IMR-90 (cell line): ENCODE measurements around the gene PITPNC1. TPM values are rescaled to one million over a fixed set of nuclear protein-coding genes. Genes with fewer than 3 reads are reported as not detected.

Experiments
- ATAC-seq: fragments of 200-7000 bp; cut with Tn5 transposase; 2 replicates; pipeline ENCODE4 v1.9.1; 2020; ENCODE audit warnings: low read depth, mild to moderate bottlenecking, moderate library complexity
- BruUV-seq: library from RNA; stranded (reverse); fragments of 400-500 nt; replicated peaks from 2 replicates; lab custom pipeline; 2021; lab: Mats Ljungman, UMichigan
- CTCF ChIA-PET: fragments of 300-600 bp; formaldehyde crosslinking; extraction: SDS; loops from one replicate; lab custom pipeline; 2021; ENCODE audit warnings: antibody characterized with exemption; lab: Yijun Ruan, JAX
- POLR2A ChIA-PET: fragments of 300-600 bp; sonication (Branson Sonifier 250); formaldehyde crosslinking; loops from one replicate; lab custom pipeline; 2022; ENCODE audit warnings: antibody characterized with exemption; ENCODE audit not compliant: unreplicated experiment; lab: Charles Lee
- DNase-seq: peaks from one replicate; pipeline ENCODE4 v3.0.0; 2013
- H2AFZ ChIP-seq: replicated peaks from 2 replicates; pipeline ENCODE3; 2013; ENCODE audit warnings: low read length, mild to moderate bottlenecking; ENCODE audit not compliant: poor library complexity
- H2AK5ac ChIP-seq: 2 replicates; pipeline ENCODE4 v1.6.1; 2013; ENCODE audit warnings: low read depth, low read length, inconsistent platforms
- H2AK9ac ChIP-seq: replicated peaks from 2 replicates; pipeline ENCODE3; 2013; ENCODE audit warnings: mild to moderate bottlenecking, low read depth, low read length, moderate library complexity; ENCODE audit not compliant: poor library complexity
- H2BK120ac ChIP-seq: 2 replicates; pipeline ENCODE4 v1.6.1; 2013; ENCODE audit warnings: low read depth, low read length, inconsistent platforms
- H2BK15ac ChIP-seq: 3 replicates; pipeline ENCODE4 v1.6.1; 2013; ENCODE audit warnings: low read depth, low read length, inconsistent platforms
- H2BK20ac ChIP-seq: 2 replicates; pipeline ENCODE4 v1.6.1; 2013; ENCODE audit warnings: low read depth, mild to moderate bottlenecking, inconsistent platforms, low read length, moderate library complexity
- H2BK5ac ChIP-seq: 2 replicates; pipeline ENCODE4 v1.6.1; 2013; ENCODE audit warnings: mild to moderate bottlenecking, low read depth, low read length, inconsistent platforms; ENCODE audit not compliant: poor library complexity, severe bottlenecking
- H3K14ac ChIP-seq: replicated peaks from 2 replicates; pipeline ENCODE4 v1.6.1; 2013; ENCODE audit warnings: low read depth, low read length, inconsistent platforms
- H3K18ac ChIP-seq: 2 replicates; pipeline ENCODE4 v1.6.1; 2013; ENCODE audit warnings: low read depth, low read length, control low read depth
- H3K23ac ChIP-seq: 2 replicates; pipeline ENCODE4 v1.6.1; 2013; ENCODE audit warnings: low read depth, low read length, inconsistent platforms
- H3K27ac ChIP-seq: 2 replicates; pipeline ENCODE4 v1.5.1; 2013; ENCODE audit warnings: mild to moderate bottlenecking, control low read depth, low read length; ENCODE audit not compliant: insufficient read depth
- H3K27me3 ChIP-seq: 2 replicates; pipeline ENCODE4 v1.6.1; 2013; ENCODE audit warnings: low read length; ENCODE audit not compliant: control insufficient read depth, insufficient read depth
- H3K36me3 ChIP-seq: 2 replicates; pipeline ENCODE4 v1.6.1; 2013; ENCODE audit warnings: low read length, mixed read lengths; ENCODE audit not compliant: control insufficient read depth, insufficient read depth
- H3K4ac ChIP-seq: 2 replicates; pipeline ENCODE4 v1.6.1; 2013; ENCODE audit warnings: low read depth, low read length, inconsistent platforms
- H3K4me1 ChIP-seq: 2 replicates; pipeline ENCODE4 v1.6.1; 2013; ENCODE audit warnings: low read length, mixed read lengths; ENCODE audit not compliant: control insufficient read depth, insufficient read depth
- H3K4me2 ChIP-seq: 2 replicates; pipeline ENCODE4 v1.6.1; 2013; ENCODE audit warnings: low read depth, mild to moderate bottlenecking, control low read depth, low read length, moderate library complexity
- H3K4me3 ChIP-seq: 2 replicates; pipeline ENCODE4 v1.5.1; 2013; ENCODE audit warnings: low read depth, mild to moderate bottlenecking, control low read depth, low read length, moderate library complexity; ENCODE audit not compliant: insufficient read depth
- H3K56ac ChIP-seq: 2 replicates; pipeline ENCODE4 v1.6.1; 2013; ENCODE audit warnings: low read length, inconsistent platforms; ENCODE audit not compliant: insufficient read depth; ENCODE audit errors: extremely low read depth
- H3K79me1 ChIP-seq, 2 experiments: 2 replicates each; pipeline ENCODE4 v1.6.1; 2013; ENCODE audit warnings: low read length in 2 of 2, inconsistent platforms in 1 of 2, low read depth in 1 of 2
- H3K9ac ChIP-seq: 2 replicates; pipeline ENCODE4 v1.6.1; 2013; ENCODE audit warnings: low read depth, low read length, control low read depth
- H3K9me1 ChIP-seq: 2 replicates; pipeline ENCODE4 v1.6.1; 2013; ENCODE audit warnings: low read length, inconsistent platforms; ENCODE audit not compliant: insufficient read depth
- H3K9me3 ChIP-seq: 2 replicates; pipeline ENCODE4 v1.6.1; 2013; ENCODE audit warnings: low read length; ENCODE audit not compliant: control insufficient read depth, insufficient read depth
- H4K20me1 ChIP-seq: 2 replicates; pipeline ENCODE4 v1.6.1; 2013; ENCODE audit warnings: low read length, inconsistent platforms; ENCODE audit not compliant: insufficient read depth
- H4K5ac ChIP-seq: 2 replicates; pipeline ENCODE4 v1.6.1; 2013; ENCODE audit warnings: mild to moderate bottlenecking, low read depth, low read length, control low read depth
- H4K8ac ChIP-seq, 2 experiments: 2 replicates each; pipeline ENCODE4 v1.6.1; 2013; ENCODE audit warnings: low read depth in 2 of 2, low read length in 2 of 2, control low read depth in 1 of 2, inconsistent platforms in 1 of 2
- H4K91ac ChIP-seq: 2 replicates; pipeline ENCODE4 v1.6.1; 2013; ENCODE audit warnings: low read depth, low read length, inconsistent platforms; ENCODE audit not compliant: insufficient read depth
- CEBPB ChIP-seq: IDR thresholded peaks from 2 replicates; pipeline ENCODE4 v1.6.1; 2012; ENCODE audit warnings: low read depth, low read length, improper control_type of control experiment
- FOS ChIP-seq: fragments of 150-350 bp; IDR thresholded peaks from 2 replicates; pipeline ENCODE4 v1.6.1; 2016; ENCODE audit warnings: low read depth, low read length
- MAZ ChIP-seq: IDR thresholded peaks from 2 replicates; pipeline ENCODE4 v1.6.1; 2012; ENCODE audit warnings: low read depth, mild to moderate bottlenecking, low read length, improper control_type of control experiment, moderate library complexity, borderline replicate concordance
- POLR2A ChIP-seq: IDR thresholded peaks from 2 replicates; pipeline ENCODE4 v1.6.1; 2012; ENCODE audit warnings: mild to moderate bottlenecking, low read depth, low read length
- RAD21 ChIP-seq: IDR thresholded peaks from 2 replicates; pipeline ENCODE4 v1.6.1; 2012; ENCODE audit warnings: low read length, improper control_type of control experiment
- RFX5 ChIP-seq: IDR thresholded peaks from 2 replicates; pipeline ENCODE4 v1.8.0; 2012; ENCODE audit warnings: low read depth, mild to moderate bottlenecking, low read length, moderate library complexity
- USF2 ChIP-seq: fragments of 150-350 bp; IDR thresholded peaks from 2 replicates; pipeline ENCODE4 v1.6.1; 2017; ENCODE audit warnings: mild to moderate bottlenecking, antibody characterized with exemption, low read length, low read depth
- WGBS, 2 experiments: methylation state at CpG; one replicate each; pipeline versions ENCODE4 v1.1.5 to v1.1.7; 2013; ENCODE audit warnings: missing lambda C conversion rate in 2 of 2; ENCODE audit not compliant: insufficient read length in 1 of 2; ENCODE audit errors: extremely low coverage in 2 of 2; 5-methylcytosine and 5-hydroxymethylcytosine counted together
- dilution Hi-C: fragments of 300-500 bp; cut with HindIII; formaldehyde crosslinking; loops from one replicate; pipeline ENCODE4 v1.14.3; 2018; ENCODE audit warnings: low sequenced_read_pairs; ENCODE audit not compliant: unreplicated experiment
- in situ Hi-C: fragments of 300-500 bp; cut with MboI; formaldehyde crosslinking; loops from 3 replicates; pipeline ENCODE4 v1.14.3; 2019; ENCODE audit warnings: low sequenced_read_pairs, inconsistent platforms, mixed read lengths
- intact Hi-C: fragments of 100-400 bp; cut with micrococcal nuclease; formaldehyde crosslinking; loops from 2 replicates; pipeline ENCODE4 v1.10.0; 2022
- polyA plus RNA-seq, 3 experiments: library from polyadenylated mRNA; depleted of rRNA; stranded (reverse); fragments of >200 nt; gene quantifications; 2 replicates each; pipeline ENCODE4 v1.2.3, GENCODE V29; 2012; ENCODE audit warnings: low replicate concordance in 1 of 3
- total RNA-seq: library from RNA; depleted of rRNA; stranded (reverse); fragments of >200 nt; gene quantifications from 2 replicates; pipeline ENCODE4 v1.2.3, GENCODE V29; 2012

PITPNC1 gene
- total and polyA plus RNA-seq, 2 of the 4 experiments (the other 2 are of a cell fraction), result 4.1 TPM

- Histone ChIP-seq H3K18ac (no peak overlapping the region), H2BK20ac (no peak overlapping the region), H3K27me3 (no peaks in the 10 kb centered on the region), H2BK120ac (no peak overlapping the region), H3K4me1 (no peaks in the 10 kb centered on the region), H4K5ac (no peak overlapping the region), H3K14ac (no peak overlapping the region), H3K9ac (no peak overlapping the region), H4K20me1 (no peaks in the 10 kb centered on the region; the same call in 1 of the 2 replicates), H3K4ac (no peak overlapping the region), H2BK5ac (no peak overlapping the region), H2AK5ac (no peak overlapping the region), H2AK9ac (no peak overlapping the region), H3K56ac (no peak overlapping the region), H2BK15ac (no peak overlapping the region), H3K27ac (no peak overlapping the region), H3K9me3 (no peaks in the 10 kb centered on the region), H3K79me1 (peaks cover 13 to 15% of the 10 kb centered on the region in 2 experiments), H3K23ac (no peak overlapping the region), H3K36me3 (no peaks in the 10 kb centered on the region), H4K91ac (no peak overlapping the region), H3K4me3 (no peak overlapping the region), H4K8ac (no peak overlapping the region), H2AFZ (no peak overlapping the region), H3K9me1 (peaks cover 3% of the 10 kb centered on the region; the same call in 1 of the 2 replicates), H3K4me2 (no peak overlapping the region)
- intact Hi-C loops (no loop called here), dilution Hi-C loops (no loop called here), in situ Hi-C loops (no loop called here)
- TF ChIP-seq CEBPB (no peak), USF2 (no peak), POLR2A (no peak), FOS (no peak), RAD21 (no peak), MAZ (no peak), RFX5 (no peak)
- CTCF ChIA-PET, result interaction anchor here (0.6 to 0.8 kb wide), 2 partner anchors 37 to 48 kb away, joined by 3 to 5 read pairs; no protein-coding TSS in a partner anchor
- no CpG with 5 or more reads among the region's 3 CpGs for WGBS, 2 experiments
- no peak for DNase-seq
- ATAC-seq, result no peak
- POLR2A ChIA-PET, result no interaction called here
- no TSS peak for BruUV-seq
These were observed 125.1 kb downstream of the PITPNC1 start for GRCh38 chr17:67502151-67502550.
